ENCODE data around the gene ANXA2.

The ANXA2 gene

DNA sequence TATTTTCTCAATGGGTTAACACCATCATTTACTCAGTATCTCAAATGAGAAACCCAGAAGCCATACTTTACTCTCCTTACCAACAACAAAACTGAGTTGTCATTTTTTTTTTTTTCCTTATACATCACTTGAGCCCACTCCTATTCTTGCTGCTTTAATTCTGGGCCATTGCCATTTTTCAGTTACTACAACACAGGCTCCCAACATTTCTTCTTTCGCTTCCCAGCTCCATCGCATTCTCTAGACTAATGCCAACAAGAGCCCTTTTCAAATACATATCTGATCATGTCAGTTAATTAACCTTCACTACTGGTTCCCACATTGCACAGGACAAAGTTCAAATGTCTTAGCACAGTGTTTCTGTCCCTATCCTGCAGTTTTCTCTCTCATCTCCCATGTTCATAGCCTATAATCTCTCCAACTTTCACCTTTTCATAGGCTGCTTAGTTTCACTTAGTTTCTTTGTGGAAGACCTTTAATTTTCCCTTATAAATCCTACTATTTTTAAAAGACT lies 22.5 kb upstream of the ANXA2 start:
- Histone ChIP-seq H3K4me3 (ENCODE audit: insufficient read depth in 1 of 2, low read depth in 1 of 2, low read length in 2 of 2) (no peak overlapping the region), H3K27me3 (ENCODE audit: control insufficient read depth in 1 of 2, insufficient read depth in 1 of 2, low read length in 2 of 2) (no peaks in the 10 kb centered on the region), H3K36me3 (ENCODE audit: control insufficient read depth in 1 of 2, insufficient read depth in 2 of 2, low read depth in 1 of 2, low read length in 2 of 2) (peaks cover 0 to 3% of the 10 kb centered on the region in 2 experiments), H3K18ac (ENCODE audit: low read depth in 1 of 2, low read length in 2 of 2) (no peak overlapping the region), H3K79me1 (replicated peaks; ENCODE audit: low read length, poor library complexity, severe bottlenecking) (peaks cover under 1% of the 10 kb centered on the region), H2BK15ac (ENCODE audit: low read depth, poor library complexity, severe bottlenecking) (no peak overlapping the region), H2BK120ac (ENCODE audit: low read depth, low read length) (no peak overlapping the region), H2AK5ac (ENCODE audit: low read length, severe bottlenecking) (no peak overlapping the region), H3K4me2 (ENCODE audit: low read length, poor library complexity, severe bottlenecking) (no peak overlapping the region), H2BK12ac (ENCODE audit: low read length in 2 of 2) (no peak overlapping the region), H3K9ac (ENCODE audit: low read length) (peak overlapping the region; percentile 32), H3K4ac (ENCODE audit: low read depth in 1 of 2, low read length in 2 of 2) (no peak overlapping the region), H4K91ac (ENCODE audit: low read length) (no peak overlapping the region), H3K27ac (ENCODE audit: low read length, poor library complexity, severe bottlenecking) (no peak overlapping the region), H2BK5ac (ENCODE audit: low read depth, low read length, poor library complexity, severe bottlenecking) (no peak overlapping the region), H3K9me3 (ENCODE audit: control insufficient read depth, low read length) (no peaks in the 10 kb centered on the region), H3K4me1 (ENCODE audit: control insufficient read depth, insufficient read depth, low read depth, low read length) (peaks cover 5% of the 10 kb centered on the region), H3K14ac (ENCODE audit: low read length in 2 of 2) (no peak overlapping the region), H4K8ac (ENCODE audit: low read length) (no peak overlapping the region), H3K23ac (ENCODE audit: low read length in 2 of 2) (no peak overlapping the region), H2AFZ (ENCODE audit: low read depth, low read length) (no peak overlapping the region)
- WGBS: 99% methylated on average over 2 of the region's 2 CpGs
- DNase-seq: no peak

DNA sequence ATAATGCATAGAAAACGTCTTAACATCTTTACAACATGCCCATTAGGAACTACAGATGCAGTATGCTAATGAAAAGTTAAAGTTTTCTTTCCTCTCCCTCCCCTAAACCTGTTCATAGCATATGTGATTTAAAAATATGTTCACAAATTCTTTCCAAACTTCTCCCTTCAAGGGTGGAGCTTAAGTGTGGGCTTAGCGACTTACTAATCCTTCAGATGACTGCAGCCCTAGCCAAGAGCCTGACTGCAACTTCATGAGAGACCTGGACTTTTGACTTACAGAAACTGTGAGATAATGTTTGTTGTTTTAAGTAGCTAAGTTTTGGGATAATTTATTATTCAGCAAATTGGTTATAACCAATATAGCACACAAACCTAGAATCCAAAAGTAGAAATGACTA lies 22.0 kb upstream of the ANXA2 start:
- Histone ChIP-seq H3K36me3 (ENCODE audit: control insufficient read depth in 1 of 2, insufficient read depth in 2 of 2, low read depth in 1 of 2, low read length in 2 of 2) (peaks cover 0 to 3% of the 10 kb centered on the region in 2 experiments), H3K4me2 (ENCODE audit: low read length, poor library complexity, severe bottlenecking) (no peak overlapping the region), H3K4ac (ENCODE audit: low read depth in 1 of 2, low read length in 2 of 2) (no peak overlapping the region), H3K27ac (ENCODE audit: low read length, poor library complexity, severe bottlenecking) (no peak overlapping the region), H2BK5ac (ENCODE audit: low read depth, low read length, poor library complexity, severe bottlenecking) (no peak overlapping the region), H2BK12ac (ENCODE audit: low read length in 2 of 2) (no peak overlapping the region), H3K23ac (ENCODE audit: low read length in 2 of 2) (no peak overlapping the region), H3K4me1 (ENCODE audit: control insufficient read depth, insufficient read depth, low read depth, low read length) (peaks cover 5% of the 10 kb centered on the region), H3K4me3 (ENCODE audit: insufficient read depth in 1 of 2, low read depth in 1 of 2, low read length in 2 of 2) (no peak overlapping the region), H4K8ac (ENCODE audit: low read length) (no peak overlapping the region), H2BK120ac (ENCODE audit: low read depth, low read length) (no peak overlapping the region), H3K27me3 (ENCODE audit: control insufficient read depth in 1 of 2, insufficient read depth in 1 of 2, low read length in 2 of 2) (no peaks in the 10 kb centered on the region), H2AFZ (ENCODE audit: low read depth, low read length) (no peak overlapping the region), H3K9ac (ENCODE audit: low read length) (peak overlapping the region; percentile 32), H3K79me1 (replicated peaks; ENCODE audit: low read length, poor library complexity, severe bottlenecking) (no peaks in the 10 kb centered on the region), H3K18ac (ENCODE audit: low read depth in 1 of 2, low read length in 2 of 2) (no peak overlapping the region), H2AK5ac (ENCODE audit: low read length, severe bottlenecking) (no peak overlapping the region), H2BK15ac (ENCODE audit: low read depth, poor library complexity, severe bottlenecking) (no peak overlapping the region), H4K91ac (ENCODE audit: low read length) (no peak overlapping the region), H3K9me3 (ENCODE audit: control insufficient read depth, low read length) (no peaks in the 10 kb centered on the region), H3K14ac (ENCODE audit: low read length in 2 of 2) (no peak overlapping the region)
- 83% methylated on average over 2 of the region's 2 CpGs for WGBS
- no peak for DNase-seq

- H3K27me3 ChIP-seq (ENCODE audit: control insufficient read depth in 1 of 2, insufficient read depth in 1 of 2, low read length in 2 of 2): no peaks in the 10 kb centered on the region
- no peak overlapping the region for H3K4ac ChIP-seq (ENCODE audit: low read depth in 1 of 2, low read length in 2 of 2)
- WGBS: over 99% methylated on average over 3 of the region's 3 CpGs
- DNase-seq: no peak
- H3K14ac ChIP-seq (ENCODE audit: low read length in 2 of 2): no peak overlapping the region
- H3K27ac ChIP-seq (ENCODE audit: low read length, poor library complexity, severe bottlenecking): no peak overlapping the region
- no peak overlapping the region for H3K9ac ChIP-seq (ENCODE audit: low read length)
- no peak overlapping the region for H2BK15ac ChIP-seq (ENCODE audit: low read depth, poor library complexity, severe bottlenecking)
- no peak overlapping the region for H4K8ac ChIP-seq (ENCODE audit: low read length)
- H2AFZ ChIP-seq (ENCODE audit: low read depth, low read length): no peak overlapping the region
- H3K4me3 ChIP-seq (ENCODE audit: insufficient read depth in 1 of 2, low read depth in 1 of 2, low read length in 2 of 2): no peak overlapping the region
- H3K79me1 ChIP-seq (replicated peaks; ENCODE audit: low read length, poor library complexity, severe bottlenecking): no peaks in the 10 kb centered on the region
- H2BK12ac ChIP-seq (ENCODE audit: low read length in 2 of 2): no peak overlapping the region
- H3K23ac ChIP-seq (ENCODE audit: low read length in 2 of 2): no peak overlapping the region
- peaks cover 6% of the 10 kb centered on the region for H3K4me1 ChIP-seq (ENCODE audit: control insufficient read depth, insufficient read depth, low read depth, low read length)
- H2AK5ac ChIP-seq (ENCODE audit: low read length, severe bottlenecking): no peak overlapping the region
- no peak overlapping the region for H3K4me2 ChIP-seq (ENCODE audit: low read length, poor library complexity, severe bottlenecking)
- H3K36me3 ChIP-seq (ENCODE audit: control insufficient read depth in 1 of 2, insufficient read depth in 2 of 2, low read depth in 1 of 2, low read length in 2 of 2): peaks cover 0 to 3% of the 10 kb centered on the region in 2 experiments
- H2BK120ac ChIP-seq (ENCODE audit: low read depth, low read length): no peak overlapping the region
- no peak overlapping the region for H2BK5ac ChIP-seq (ENCODE audit: low read depth, low read length, poor library complexity, severe bottlenecking)
- H3K18ac ChIP-seq (ENCODE audit: low read depth in 1 of 2, low read length in 2 of 2): no peak overlapping the region
- H3K9me3 ChIP-seq (ENCODE audit: control insufficient read depth, low read length): no peaks in the 10 kb centered on the region
- no peak overlapping the region for H4K91ac ChIP-seq (ENCODE audit: low read length)
Observed at GRCh38 chr15:60418096-60418495, 20.3 kb upstream of the ANXA2 start.

- Histone ChIP-seq H3K4ac (ENCODE audit: low read depth in 1 of 2, low read length in 2 of 2) (no peak overlapping the region), H2BK12ac (ENCODE audit: low read length in 2 of 2) (no peak overlapping the region), H3K18ac (ENCODE audit: low read depth in 1 of 2, low read length in 2 of 2) (no peak overlapping the region), H2BK5ac (ENCODE audit: low read depth, low read length, poor library complexity, severe bottlenecking) (no peak overlapping the region), H3K14ac (ENCODE audit: low read length in 2 of 2) (no peak overlapping the region), H3K23ac (ENCODE audit: low read length in 2 of 2) (no peak overlapping the region), H2BK15ac (ENCODE audit: low read depth, poor library complexity, severe bottlenecking) (no peak overlapping the region), H3K4me3 (ENCODE audit: insufficient read depth in 1 of 2, low read depth in 1 of 2, low read length in 2 of 2) (no peak overlapping the region), H3K4me2 (ENCODE audit: low read length, poor library complexity, severe bottlenecking) (no peak overlapping the region), H3K79me1 (replicated peaks; ENCODE audit: low read length, poor library complexity, severe bottlenecking) (no peaks in the 10 kb centered on the region), H4K8ac (ENCODE audit: low read length) (no peak overlapping the region), H3K4me1 (ENCODE audit: control insufficient read depth, insufficient read depth, low read depth, low read length) (peaks cover 3% of the 10 kb centered on the region), H3K27ac (ENCODE audit: low read length, poor library complexity, severe bottlenecking) (no peak overlapping the region), H3K9me3 (ENCODE audit: control insufficient read depth, low read length) (no peaks in the 10 kb centered on the region), H2AK5ac (ENCODE audit: low read length, severe bottlenecking) (no peak overlapping the region), H3K36me3 (ENCODE audit: control insufficient read depth in 1 of 2, insufficient read depth in 2 of 2, low read depth in 1 of 2, low read length in 2 of 2) (no peaks in the 10 kb centered on the region), H3K9ac (ENCODE audit: low read length) (no peak overlapping the region), H4K91ac (ENCODE audit: low read length) (no peak overlapping the region), H2AFZ (ENCODE audit: low read depth, low read length) (no peak overlapping the region), H3K27me3 (ENCODE audit: control insufficient read depth in 1 of 2, insufficient read depth in 1 of 2, low read length in 2 of 2) (no peaks in the 10 kb centered on the region), H2BK120ac (ENCODE audit: low read depth, low read length) (no peak overlapping the region)
- WGBS: 100% methylated on average over 3 of the region's 4 CpGs
- no peak for DNase-seq
Observed at GRCh38 chr15:60417112-60417511, 19.3 kb upstream of the ANXA2 start.

All from mesenchymal stem cell (in vitro differentiated cells and primary cell).